ENCODE data around the gene PPT2. TPM values are rescaled to one million over a fixed set of nuclear protein-coding genes. Genes with fewer than 3 reads are reported as not detected.
"Not testable (repeated sequence)": the region's sequence is repeated elsewhere in the genome, so short reads cannot be mapped to it uniquely, and the experiment has no call there.

The PPT2 gene
- total RNA-seq, 2 experiments from 2014 or later: 25.2 to 26.2 TPM

- POLR2A ChIA-PET: interaction anchor here (1.3 to 1.8 kb wide), 2 partner anchors 14 to 17 kb away, joined by 4 to 7 read pairs; no protein-coding TSS in a partner anchor
Measured at GRCh38 chr6:32193096-32193495, 39.2 kb downstream of the PPT2 start.

GRCh38 chr6:32194388-32194787 is 40.4 kb downstream of the PPT2 start:
- ChIA-PET CTCF (interaction anchor here (1.7 kb wide), 1 partner anchor 12 kb away, joined by 5 read pairs; no protein-coding TSS in a partner anchor), POLR2A (no interaction called here)

More at GRCh38 chr6:32193096-32193495, 39.2 kb downstream of the PPT2 start:
- CTCF ChIA-PET: interaction anchor here (1.3 to 1.9 kb wide), 2 partner anchors 14 to 72 kb away, joined by 3 to 7 read pairs; partner anchors contain the start of gene RNF5

DNA sequence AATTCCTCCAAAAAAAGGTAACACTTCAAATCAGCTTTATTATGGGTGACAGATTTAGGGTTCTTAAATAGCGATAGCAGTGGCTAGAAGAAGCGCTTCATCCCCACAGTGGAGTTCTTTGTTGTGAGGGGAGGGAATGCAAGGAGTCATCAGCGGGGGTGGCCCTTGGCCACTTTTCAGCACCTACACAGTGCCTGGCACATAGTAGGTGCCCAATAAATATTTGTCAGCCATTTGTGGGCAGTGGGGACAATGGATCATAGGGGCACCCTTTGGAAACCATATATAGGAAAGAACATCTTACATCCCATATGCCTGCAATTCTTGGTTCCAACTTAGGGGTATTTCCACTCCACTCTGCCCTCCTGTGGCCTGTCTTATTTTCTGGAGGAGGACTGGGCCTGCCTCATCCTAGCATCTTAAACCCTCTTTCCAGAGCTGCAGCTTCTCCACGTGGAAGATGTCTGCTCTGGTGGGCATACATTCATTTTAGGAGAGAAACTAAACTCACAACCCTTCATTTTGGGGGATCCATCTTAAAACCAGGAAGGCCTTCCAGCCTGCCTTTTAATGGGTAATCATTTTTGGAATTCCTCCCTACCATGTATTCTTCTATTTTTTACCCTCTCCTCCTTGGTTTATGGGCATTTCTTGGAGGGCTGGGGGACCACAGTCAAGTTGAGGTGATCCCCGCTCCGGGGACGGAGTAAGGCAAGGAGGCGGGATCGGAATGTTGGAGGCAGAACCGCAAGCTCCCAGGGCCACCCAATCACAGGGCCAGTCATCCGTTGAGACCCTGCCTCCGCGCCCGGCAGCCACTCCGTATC is 41.1 kb downstream of the PPT2 start:
- POLR2A ChIA-PET: interaction anchor here (1.0 to 1.4 kb wide), 3 partner anchors 16 to 647 kb away, joined by 3 to 11 read pairs (median 6); partner anchors contain the start of gene ATF6B
- CTCF ChIA-PET: interaction anchor here (0.5 to 1.7 kb wide), 8 partner anchors 8 to 68 kb away, joined by 3 to 6 read pairs (median 4); partner anchors contain the start of genes AGPAT1 and ATF6B

- CTCF ChIA-PET: interaction anchor here (0.5 to 1.7 kb wide), 8 partner anchors 9 to 68 kb away, joined by 3 to 6 read pairs (median 4); partner anchors contain the start of genes AGPAT1 and ATF6B
- POLR2A ChIA-PET: interaction anchor here (1.0 to 1.4 kb wide), 3 partner anchors 16 to 646 kb away, joined by 3 to 11 read pairs (median 6); partner anchors contain the start of gene ATF6B
Measured at GRCh38 chr6:32195652-32195901, 41.6 kb downstream of the PPT2 start.

DNA sequence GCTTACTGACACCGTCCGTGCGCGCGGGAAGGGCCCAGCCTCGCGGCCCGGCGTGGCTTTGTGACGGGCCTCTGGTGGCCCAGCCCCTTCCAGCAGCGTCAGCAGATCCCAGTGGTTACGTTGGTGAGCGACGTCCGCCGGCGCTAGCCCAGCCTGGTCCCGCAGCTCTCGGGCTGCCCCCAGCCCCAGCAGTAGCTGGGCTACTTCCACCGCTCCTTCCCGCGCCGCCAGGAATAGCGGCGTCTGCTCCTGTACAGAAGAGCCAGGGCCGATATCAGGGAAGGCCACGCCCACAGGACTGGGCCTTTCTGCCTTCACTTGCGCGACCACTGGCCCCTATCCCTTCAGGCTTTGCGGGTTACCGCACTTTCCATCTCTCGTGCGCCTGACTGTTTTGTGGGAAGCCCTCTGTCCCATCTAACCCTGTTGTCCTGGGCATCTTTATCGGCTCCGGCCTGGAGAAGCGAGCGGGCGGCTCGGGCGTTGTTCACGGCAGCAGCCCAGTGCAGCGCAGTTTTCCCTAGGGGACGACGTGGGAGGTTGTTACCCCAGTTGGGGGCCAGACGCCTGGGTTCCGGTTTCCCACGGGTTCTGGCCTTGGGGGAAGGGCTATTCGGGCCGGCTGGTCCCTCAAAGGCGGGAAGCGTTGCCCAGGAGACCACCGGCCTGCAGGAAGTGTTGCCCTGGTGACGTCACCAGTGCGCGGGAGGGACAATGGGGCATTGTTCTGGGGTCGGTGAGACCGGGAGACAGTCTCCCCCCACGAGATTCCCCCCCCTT is 42.2 kb downstream of the PPT2 start:
- CTCF ChIA-PET: interaction anchor here (0.6 to 1.7 kb wide), 9 partner anchors 9 to 788 kb away, joined by 3 to 6 read pairs (median 3); partner anchors contain the start of genes AGPAT1 and ATF6B
- POLR2A ChIA-PET: interaction anchor here (0.6 to 1.4 kb wide), 5 partner anchors 17 to 1396 kb away, joined by 3 to 11 read pairs (median 5); partner anchors contain the start of gene ATF6B

- ChIA-PET POLR2A (interaction anchor here (0.6 kb wide), 1 partner anchor 1395 kb away, joined by 3 read pairs; no protein-coding TSS in a partner anchor), CTCF (interaction anchor here (0.6 to 0.7 kb wide), 3 partner anchors 82 to 788 kb away, joined by 3 read pairs; no protein-coding TSS in a partner anchor)
Measured at GRCh38 chr6:32196682-32197616, 43.0 kb downstream of the PPT2 start.

DNA sequence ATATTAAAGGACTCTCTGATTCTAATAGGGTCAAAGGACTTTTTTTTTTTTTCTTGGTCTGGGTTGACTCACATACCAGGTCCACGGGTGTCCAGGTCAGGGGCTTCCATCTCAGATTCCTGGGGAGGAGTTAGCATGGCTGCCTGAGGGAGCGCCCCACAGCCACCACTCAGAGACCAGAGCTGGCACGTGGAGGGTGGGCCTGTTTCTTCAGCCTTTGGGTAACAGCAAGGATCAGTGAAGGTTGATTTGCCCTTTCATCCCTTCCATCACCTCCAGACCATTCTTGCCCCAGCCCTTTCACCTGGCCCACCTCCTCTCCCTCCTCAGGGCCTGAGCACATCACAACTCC is 44.4 kb downstream of the PPT2 start:
- CTCF ChIA-PET: no interaction called here
- POLR2A ChIA-PET: interaction anchor here (0.7 kb wide), 1 partner anchor 1073 kb away, joined by 7 read pairs; the partner anchor contains the start of genes RPS18 and VPS52

DNA sequence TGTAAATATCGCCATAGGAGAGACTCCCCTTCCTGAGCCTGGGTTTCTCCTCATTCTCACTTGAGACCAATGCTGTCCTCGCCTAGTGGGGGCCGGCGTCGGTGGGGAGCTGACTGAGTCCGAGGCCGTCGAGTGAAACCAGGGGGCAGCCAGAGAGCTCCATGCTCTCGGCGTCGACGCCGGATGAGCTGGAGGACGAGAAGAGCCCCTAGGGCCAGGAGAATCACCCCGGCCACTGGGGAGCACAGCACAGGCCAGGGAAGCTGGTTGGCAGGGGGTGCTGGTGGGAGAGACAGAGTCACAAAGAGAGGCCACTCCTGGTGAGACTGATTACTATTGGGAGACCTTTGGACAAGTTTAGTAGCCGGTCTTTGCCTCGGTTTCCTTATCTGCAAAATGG is 44.9 kb downstream of the PPT2 start:
- ChIA-PET CTCF (no interaction called here), POLR2A (no interaction called here)

DNA sequence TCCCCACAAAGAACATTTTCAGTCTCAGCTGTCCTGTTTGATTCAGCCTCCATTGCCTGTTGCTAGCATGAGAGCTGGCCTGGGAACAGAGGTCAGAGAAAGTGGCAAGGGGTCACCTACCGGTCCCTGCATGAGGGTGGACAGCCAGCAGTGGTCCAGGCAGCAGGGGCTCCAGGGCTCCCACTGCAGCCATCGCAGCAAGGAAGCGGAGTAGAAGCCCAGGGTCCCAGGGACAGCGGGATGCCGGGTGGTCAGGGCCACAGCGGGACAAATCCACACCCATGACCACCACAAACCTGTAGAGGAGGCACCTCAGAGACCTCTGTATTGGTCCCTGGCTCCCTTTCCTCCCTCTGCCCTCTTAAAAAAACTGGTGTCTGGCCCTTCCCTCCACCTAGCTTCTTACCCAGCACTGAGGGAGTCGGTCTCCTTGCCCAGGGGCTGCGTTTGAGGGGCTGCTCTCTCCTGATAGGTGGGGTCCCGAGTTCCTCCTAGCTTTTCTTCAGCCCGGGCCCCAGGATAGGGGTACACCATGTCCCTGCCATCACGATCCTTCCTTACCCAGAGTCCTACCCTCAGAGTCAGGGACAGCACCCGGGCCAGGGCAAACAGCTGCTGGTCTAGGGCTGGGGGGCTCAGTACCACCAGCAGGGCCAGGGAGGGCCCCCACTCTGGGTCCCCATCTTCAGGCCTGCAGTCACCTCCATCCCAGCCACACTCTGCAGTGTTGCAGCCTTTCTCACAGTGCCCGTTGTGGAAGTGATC is 47.0 kb downstream of the PPT2 start:
- ChIA-PET CTCF (no interaction called here), POLR2A (no interaction called here)

- ChIA-PET CTCF (no interaction called here), POLR2A (no interaction called here)
Measured at GRCh38 chr6:32202186-32202585, 48.2 kb downstream of the PPT2 start.

DNA sequence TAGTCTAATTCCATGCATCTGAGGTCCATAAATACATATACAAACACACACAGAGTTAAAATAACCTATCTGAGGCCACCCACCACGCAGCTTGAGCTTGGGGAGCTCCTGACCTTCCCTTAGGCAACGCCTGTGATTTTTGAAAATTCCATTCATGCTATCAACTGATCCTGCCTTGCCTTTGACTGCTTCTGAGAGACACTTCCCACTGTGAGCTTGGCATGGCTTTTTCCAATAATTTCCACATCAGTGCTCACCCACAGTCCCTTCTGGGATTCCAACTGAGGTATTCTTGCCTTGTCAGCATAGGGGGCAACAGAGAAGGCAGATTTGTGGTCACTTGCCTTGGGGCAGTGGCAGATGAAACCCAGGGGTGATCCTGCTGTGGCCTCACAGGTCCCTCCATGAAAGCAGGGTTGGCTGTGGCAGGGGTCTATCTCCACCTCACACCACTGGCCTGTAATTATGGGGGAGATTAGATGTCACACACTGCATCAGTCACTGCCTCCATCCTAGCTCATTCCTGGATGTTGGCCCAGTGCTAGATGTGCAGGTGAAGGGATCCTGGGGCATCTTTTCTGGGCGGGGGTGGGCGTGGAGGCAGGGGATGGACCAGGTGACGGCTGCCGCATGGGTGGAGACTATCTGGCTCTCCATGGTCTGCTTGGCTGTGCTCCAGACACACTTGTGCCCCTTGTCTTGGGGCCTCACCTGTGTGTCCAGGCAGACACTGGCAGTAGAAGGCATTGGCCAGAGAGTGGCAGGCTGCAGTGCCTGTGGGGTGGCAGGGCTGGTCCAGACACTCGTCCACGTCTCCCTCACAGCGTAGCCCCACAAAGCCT is 49.7 kb downstream of the PPT2 start:
- ChIA-PET CTCF (interaction anchor here (0.7 kb wide), 1 partner anchor 22 kb away, joined by 4 read pairs; no protein-coding TSS in a partner anchor), POLR2A (no interaction called here)

GRCh38 chr6:32204268-32204715 is 50.4 kb downstream of the PPT2 start:
- CTCF ChIA-PET: no interaction called here
- POLR2A ChIA-PET: no interaction called here

GRCh38 chr6:32208996-32209395 is 55.1 kb downstream of the PPT2 start:
- CTCF ChIA-PET: no interaction called here

GRCh38 chr6:32210191-32210601 is 56.3 kb downstream of the PPT2 start:
- ChIA-PET POLR2A (no interaction called here), CTCF (no interaction called here)

More at GRCh38 chr6:32208996-32209395, 55.1 kb downstream of the PPT2 start:
- POLR2A ChIA-PET: no interaction called here

- CTCF ChIA-PET, POLR2A ChIA-PET: not testable (repeated sequence)
Measured at GRCh38 chr6:32211432-32211831, 57.5 kb downstream of the PPT2 start.

DNA sequence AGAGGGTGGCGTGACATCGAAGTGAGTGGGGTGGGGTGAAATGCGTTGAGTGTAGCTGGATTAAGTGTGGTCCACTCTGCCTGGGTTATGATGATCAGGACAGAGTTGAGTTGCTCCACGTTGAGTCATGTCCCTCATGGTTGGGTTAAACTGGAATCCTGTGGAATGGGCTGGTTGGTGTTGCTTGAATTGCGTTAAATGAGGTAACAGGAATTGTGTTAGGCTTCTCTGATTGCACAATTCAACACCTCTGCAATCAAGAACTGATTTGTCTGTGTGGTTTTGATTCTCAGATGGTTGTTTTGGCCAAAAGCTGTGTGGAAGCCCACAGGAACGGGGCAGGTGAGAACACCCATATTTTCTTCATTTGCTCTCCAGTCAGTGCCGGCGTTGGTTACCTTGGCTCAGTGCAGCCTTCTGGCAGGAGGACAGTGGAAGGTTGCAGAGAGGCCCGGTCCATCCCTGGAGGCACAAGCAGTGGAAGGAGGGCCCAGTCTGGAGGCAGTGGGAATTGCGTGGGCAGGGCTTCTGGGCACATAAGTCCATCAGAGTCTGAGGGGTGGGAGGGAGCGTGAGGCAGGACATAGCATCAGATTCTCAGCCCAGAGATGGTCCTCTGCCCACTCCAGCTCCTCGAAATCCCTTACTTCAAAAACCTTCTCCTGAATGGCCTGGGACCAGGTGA is 58.3 kb downstream of the PPT2 start:
- CTCF ChIA-PET: no interaction called here
- POLR2A ChIA-PET: no interaction called here
